Activated CD8-positive, alpha-beta memory T cell treated with anti-CD3 and anti-CD28 coated beads for 1 hour (primary cell): ENCODE measurements around the gene HELZ.
"Not testable (repeated sequence)": the region's sequence is repeated elsewhere in the genome, so short reads cannot be mapped to it uniquely, and the experiment has no call there.

Source experiments
- DNase-seq, 2 donors: peaks; one replicate each; pipeline ENCODE4 v3.0.0-alpha.2; 2020; ENCODE audit warnings: low read depth in 1 of 2; ENCODE audit errors: extremely low read depth in 1 of 2

Gene HELZ

DNA sequence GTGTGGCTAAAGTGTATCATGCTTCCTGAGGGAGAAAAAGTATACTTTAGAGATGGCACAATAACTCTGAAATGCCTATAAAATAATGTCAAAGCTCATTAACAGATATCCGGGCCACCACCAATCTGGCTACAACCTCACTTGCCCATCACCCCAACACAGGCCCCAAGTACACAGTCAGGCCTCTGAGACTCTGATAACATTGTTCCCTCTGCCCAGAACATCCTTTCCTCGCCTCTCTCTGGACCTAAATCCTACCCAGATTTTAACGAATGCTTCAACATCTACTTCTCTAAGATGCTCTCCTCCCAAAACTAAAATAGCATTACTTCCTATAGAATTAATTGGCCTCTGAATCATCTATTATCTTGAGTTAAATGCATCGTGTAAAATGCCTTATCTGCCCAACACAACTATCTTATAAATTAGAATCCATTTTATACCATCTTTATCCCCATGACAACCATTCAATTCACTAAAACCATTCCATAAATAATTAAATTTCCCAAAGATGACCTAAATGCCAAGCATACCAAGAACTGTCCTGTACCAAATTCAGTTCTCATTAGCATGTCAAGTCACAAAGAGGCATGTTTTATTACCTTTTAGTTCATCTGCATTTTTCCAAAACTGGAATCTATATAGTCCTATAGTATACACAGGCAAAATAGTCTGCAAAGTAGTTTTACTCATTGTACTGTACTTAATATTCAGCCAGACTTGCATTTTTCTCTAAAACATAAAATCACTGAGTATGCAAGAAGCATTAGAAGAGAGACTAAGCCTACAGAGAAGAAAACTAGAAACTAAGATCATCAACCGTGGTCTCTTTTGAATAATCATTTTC lies 15.7 kb downstream of the HELZ start:
- DNase-seq, result no peak

DNA sequence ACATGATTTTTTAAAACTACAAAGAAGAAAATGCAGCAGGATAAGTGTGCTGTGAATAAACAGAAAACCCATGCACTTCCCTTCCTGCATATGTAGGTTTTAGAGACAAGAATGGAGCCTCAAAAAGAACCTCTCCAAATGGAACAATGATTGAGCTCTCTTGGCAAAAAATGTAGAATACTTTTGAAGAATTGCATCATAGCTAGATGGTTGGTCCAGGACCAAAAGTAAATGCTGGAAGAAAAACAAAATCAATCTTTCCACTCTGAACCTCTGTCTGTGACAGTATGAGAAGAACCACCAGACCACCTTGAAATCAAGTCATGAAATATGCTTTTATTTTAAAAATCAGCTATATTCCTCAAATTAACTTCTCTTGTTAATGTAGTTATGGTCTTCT lies 17.5 kb downstream of the HELZ start:
- DNase-seq, result no peak

DNA sequence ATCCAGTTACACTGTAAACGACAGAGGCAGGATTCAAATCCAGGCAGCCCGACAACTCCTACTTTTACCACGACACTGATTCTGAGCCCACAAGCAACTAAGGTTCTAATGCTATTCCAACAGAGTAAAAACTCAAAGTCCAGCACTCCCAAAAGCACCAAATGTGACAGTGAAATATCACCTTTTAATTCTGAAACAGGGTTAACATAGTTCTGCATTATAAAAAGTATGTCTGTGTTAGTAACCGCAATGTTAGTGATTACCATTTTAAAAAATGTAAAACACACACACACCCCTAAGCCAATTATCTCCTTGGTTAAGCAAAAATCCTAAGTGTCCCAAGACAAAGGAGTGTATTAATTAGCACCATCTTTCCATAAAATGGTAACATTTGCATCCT lies 19.7 kb downstream of the HELZ start:
- DNase-seq, result no peak

DNA sequence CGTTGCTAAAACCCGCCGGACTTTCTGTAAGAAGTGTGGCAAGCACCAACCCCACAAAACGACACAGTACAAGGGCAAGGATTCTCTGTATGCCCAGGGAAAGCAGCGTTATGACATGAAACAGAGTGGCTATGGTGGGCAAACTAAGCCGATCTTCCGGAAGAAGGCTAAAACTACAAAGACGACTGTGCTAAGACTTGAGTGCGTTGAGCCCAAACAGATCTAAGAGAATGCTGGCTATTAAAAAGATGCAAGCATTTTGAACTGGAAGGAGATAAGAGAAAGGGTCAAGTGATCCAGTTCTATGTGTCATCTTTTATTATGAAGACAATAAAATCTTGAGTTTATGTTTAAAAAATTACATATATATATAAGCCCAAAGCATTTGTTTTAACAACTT lies 20.3 kb downstream of the HELZ start:
- no peak for DNase-seq

DNA sequence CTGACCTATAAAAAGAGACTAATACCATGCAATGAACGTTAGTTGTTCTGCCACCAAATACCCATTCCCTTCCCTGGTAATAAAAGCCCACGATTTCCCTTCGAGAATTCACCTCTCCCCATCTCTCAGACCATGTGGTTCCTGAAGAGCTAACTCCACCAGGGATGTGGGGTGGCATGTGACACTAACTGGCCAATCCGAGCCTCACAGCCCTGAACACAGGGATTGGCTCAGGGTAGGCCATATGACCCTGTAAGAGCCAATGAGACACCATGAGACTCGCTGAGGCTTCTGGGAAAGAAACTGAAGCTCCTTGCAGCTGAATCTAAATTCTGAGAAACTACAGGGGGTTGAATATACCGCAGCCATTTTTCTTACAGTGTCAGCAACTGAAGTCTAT lies 21.1 kb downstream of the HELZ start:
- no peak for DNase-seq

DNA sequence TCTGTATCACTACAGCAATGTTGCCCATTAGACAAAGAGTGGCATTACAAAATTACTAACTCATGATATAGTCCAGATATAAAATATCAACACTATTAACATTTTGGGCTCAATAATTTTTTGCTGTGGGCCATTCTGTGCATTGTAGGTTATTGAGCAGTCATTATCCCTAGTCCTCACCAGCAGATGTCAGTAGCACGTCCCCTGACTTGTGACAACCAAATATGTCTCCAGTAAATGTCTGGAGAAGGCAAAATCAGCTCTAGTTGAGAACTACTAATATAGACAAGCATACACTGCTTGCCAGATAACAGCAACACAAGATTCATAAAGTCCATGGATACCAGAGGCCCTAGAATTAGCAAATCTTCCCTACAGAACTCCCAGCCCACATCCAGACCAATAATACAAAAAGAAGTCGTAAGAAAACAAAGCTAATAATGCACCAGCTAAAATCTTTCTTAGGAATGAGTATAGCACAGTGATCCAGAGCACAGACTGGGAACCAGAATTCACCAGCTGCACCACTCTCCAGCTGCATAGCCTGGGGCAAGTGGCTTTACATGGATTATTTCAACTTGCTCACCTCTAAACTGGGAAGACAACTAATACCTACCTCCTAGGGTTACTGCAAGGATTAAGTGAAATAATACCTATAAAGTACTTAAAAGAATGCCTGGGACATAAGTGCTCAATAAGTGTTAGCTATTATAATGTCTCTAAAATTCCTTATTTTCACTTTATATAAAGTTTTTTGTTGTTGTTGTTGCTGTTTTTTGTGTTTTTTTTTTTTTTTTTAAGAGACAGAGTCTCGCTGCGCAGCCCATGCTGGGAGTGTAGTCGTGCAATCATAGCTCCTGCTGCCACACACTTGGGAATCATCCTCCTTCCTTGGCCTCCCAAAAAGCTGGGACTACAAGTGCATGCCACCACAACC lies 23.7 kb downstream of the HELZ start:
- no peak for DNase-seq

DNA sequence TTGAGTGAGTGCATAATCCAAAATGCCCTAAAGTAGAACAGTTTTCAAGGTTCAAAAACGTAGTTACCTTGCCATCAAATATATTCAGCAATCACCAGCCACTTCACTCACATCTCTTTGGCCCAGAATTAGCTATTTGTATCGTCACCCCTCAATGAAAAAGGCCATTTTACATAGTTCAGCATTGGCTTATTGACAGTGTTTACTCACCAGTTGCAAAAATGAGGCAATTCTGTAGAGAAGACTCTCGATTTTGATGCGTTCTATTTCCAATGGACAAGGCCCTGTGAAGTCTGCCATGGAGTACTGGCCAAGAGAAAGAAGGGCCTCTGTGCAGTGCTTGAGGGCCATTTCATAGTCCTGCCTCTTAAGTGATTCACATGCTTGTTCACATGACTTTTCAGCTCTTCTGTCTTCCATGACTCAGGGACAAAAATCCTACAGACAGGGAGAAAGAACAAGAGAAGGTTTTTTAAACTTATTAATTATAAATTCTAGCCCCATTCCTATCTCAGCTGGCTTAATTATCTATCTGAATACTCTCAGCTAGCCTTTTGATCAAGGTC lies 26.5 kb downstream of the HELZ start:
- no peak for DNase-seq

DNA sequence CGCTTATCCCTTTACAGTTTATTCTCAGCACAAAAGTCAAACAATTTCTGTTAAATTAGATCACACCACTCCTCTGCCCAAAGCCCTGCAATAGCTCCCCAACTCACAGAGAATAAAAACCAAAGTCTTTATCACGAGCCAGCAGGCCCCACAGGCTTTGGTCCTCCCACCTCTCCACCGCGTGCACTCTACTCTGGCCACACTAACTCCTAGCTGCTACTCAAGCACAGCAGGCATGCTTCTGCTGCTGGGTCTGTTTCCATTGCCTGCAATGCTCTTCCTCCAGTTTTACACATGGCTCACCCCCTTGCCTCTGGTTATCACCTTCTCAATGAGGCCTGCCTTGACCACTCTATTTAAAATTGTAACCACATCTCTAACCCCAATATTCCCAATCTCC lies 27.6 kb downstream of the HELZ start:
- DNase-seq, result no peak

DNA sequence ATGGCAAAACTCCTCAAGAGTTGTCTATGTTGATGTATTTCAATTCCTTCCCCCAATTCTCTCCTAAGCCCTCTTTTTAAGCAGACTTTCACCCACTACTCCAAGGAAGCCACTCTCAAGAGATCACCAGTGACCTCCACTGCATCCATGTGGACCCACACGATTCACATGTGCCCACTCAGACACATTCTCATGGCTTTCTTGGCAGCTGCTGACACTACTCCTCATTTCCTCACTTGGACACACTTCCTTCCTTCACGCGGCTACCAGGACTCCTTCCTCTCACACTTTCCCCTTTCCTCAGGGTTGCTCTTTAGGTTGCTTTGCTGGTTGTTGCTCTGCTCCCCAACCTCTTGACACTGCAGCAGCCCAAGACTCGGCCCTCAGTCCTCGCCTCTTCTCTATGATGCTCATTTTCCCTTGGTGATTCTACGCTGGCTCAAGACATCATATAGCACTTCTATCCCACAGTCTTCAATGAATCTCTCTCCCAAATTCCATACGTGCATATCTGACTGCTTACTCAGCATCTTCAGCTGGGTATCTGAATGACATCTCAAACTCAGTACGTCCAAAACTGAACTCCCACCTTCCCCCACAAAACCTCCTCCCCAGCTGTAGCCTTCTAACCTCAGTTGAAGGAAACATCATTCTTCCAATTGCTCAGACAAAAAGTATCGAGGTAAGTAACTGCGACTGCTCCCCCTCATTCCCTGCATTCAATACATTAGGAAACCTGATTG lies 28.2 kb downstream of the HELZ start:
- no peak for DNase-seq

DNA sequence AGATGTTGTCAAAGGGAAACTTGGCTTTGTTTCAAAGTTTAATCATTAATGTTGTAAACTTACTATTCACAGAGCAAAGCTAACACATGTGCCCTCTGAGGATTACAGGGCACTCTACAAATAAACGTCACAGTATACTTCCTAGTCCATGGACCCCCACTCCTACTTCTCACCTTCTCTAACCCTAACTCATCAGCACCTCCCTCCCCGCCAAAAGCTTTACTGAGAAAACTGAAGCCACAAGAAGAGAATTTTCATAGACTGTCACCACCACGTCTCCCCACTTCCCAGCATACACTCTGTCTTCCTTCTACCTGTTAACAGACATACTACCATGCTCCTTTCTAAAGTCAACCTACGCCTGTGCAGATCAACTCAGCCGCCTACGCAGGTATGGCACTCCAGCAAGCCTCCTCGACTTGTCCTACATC lies 29.0 kb downstream of the HELZ start:
- no peak for DNase-seq

DNA sequence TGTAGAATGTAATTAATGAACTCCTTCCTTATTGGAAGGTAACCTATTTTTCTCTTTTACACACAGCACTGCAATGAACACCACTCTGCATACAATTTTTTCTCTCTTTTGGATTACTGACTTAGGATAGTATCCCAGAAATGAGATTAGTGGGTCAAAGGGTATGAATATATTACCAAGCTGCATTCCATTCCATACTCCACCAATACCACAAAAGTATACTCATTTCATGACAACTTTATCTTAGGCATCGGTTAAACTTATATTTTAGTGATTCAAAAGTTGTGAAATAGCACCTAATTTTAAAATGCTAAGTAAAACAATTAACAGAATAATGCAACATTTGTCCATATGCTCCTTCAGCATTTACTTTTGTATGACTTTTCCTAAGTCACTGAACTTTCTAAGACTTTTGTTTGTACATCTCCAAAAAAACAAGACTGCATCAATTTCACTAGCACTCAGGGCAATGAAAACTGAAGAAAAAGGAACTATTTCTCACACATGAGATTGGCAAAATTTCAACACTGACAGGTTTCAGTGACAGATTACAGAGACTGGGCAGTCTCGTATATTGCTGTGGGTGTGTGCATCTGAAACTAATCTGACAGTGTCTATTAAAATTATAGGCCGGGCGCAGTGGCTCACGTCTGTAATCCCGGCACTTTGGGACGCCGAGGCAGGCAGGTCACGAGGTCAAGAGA lies 32.1 kb downstream of the HELZ start:
- DNase-seq, result no peak

DNA sequence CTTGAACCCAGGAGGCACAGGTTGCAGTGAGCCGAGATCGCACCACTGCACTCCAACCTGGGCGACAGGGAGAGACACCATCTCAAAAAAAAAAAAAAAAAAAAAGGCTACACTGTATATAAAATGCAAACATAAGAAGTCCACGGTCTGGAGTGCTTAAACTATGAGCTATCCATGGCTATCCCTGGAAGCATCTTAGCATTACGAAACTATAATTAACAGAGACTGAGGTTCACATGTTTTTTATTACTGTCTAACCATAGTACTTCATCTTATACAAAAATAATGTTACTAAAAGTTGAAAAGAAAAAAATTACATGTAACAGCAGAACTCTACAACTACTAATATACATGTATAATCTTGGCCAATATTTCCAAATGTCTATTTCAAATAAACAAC lies 32.8 kb downstream of the HELZ start:
- DNase-seq, result no peak

DNA sequence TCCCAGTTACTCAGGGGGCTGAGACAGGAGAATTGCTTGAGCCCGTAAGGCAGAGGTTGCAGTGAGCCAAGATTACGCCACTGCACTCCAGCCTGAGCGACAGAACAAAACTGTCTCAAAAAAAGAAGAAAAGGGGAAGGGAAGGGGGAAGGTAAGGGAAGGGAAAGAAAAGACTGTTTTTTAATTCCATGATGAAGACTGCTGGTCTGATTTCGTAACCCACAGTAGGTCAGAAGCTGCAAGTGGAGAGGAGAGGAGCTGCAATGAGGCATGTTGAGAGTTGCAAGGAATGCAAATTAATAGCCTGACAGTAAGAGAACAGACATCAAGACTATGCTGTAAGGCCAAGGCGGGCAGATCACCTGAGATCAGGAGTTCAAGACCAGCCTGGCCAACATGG lies 33.3 kb downstream of the HELZ start:
- DNase-seq, result no peak

DNA sequence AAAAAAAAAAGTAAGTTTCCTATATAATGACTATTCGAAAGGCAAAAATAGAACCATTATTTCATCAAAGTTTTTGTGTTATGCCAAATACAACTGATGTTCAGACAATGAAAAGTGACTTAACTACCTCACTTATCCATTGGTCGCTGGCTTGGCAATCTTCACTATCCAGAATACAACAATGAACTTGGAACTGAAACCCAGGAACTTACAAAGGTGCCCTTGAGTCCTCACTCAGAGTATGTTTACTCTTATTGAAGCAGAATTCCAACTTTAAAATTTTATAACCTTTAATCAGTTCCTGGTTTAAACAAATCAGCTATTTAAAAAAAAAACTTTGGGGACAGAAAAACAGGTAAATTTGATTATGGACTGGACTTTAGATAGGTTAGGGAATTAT lies 34.1 kb downstream of the HELZ start:
- no peak for DNase-seq

DNA sequence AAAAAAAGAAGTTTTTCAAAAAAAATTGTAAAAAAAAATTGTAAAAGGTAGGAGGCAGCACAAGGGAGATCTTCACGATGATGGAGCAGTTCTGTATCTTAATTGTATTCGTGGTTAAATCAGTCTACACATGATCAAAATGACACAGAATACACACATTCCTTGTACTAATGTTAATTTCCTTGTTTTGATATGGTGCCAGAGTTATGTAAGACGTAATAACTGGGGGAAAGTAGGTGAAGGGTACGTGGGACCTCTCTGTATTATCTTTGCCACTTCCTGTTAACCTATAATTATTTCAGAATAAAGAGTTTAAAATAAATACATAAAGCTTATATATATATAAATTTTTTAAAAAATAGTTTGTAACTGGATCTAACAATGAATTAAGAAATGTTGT lies 36.8 kb downstream of the HELZ start:
- no peak for DNase-seq

DNA sequence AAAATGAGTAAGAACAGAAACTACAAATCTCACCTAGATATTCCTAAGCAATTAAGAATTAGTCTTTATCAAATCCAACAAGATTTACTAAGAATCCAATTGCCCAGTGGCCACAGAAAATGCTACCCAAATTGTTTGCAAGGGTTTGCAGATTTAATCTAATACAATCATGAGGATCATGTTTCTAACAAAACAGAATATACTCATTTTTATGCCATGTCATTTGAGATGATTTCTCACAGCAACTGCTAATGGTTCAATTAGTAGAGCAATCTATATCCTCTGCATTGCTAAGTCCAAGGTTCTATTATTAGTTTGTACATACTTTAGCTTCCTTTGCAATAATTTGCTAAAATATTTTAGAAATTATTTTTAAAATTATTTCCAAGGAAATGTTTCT lies 41.2 kb downstream of the HELZ start:
- DNase-seq, result no peak

DNA sequence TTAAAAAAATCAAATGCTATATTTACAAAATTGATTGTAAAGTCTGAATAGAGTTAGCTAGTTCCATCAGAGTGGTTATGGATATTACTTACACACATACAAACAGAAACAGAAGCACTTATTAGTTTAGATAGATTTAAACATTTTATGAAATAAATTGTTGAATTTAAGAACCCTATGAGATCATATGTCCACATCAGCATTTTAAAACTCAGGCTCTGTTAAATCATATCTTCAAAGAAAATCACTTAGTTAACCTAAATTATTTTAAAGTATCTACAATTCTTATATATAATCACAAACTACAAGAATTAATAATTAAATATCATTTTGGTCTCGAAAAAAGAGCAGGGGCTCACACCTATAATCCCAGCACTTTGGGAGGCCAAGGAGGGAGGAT lies 42.5 kb downstream of the HELZ start:
- DNase-seq, result no peak

DNA sequence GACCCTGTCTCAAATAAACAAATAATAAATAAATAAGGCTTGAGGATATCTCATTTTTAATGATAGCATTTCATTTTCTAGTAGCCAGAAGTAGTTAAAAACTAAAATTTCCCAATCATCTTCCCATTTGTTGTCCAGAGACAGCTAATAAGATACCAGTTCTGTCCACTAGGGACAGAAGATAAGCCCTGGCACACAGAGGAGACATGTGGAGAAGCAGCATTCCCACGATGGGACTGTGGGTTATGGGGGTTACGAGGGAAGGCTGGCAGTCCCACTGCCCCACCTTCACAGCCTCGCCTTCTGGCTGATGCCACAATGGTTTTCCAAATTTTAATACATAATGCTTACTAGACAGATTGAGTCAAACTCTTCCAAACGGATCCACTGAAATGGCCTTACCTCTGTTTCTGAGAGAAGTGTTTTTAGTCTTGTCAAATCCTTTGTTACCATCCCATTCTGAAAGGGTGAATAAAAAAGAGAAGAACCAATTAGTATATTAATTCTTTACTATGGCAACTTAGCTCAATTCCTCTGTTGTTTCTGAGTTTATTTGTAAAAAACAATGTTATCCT lies 44.2 kb downstream of the HELZ start:
- DNase-seq, result no peak

DNA sequence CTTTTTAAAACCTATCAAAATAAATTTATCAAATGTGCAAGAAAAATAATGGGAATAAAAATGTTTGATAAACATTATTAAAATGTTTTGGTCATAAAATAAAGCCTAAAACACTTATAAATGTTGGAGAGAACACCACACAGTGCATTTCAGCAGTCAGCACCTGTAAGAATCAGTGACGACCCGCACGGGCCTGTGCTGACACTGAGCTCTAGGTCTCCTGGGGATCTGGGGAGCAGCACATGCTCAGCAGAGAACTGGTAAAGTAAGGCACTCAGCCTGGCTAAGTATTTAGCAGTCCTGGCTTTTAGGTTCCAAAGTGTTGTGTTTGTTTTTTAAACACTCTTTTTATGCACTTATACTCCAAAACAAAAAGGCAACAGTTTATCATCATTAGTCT lies 46.9 kb downstream of the HELZ start:
- no peak for DNase-seq

DNA sequence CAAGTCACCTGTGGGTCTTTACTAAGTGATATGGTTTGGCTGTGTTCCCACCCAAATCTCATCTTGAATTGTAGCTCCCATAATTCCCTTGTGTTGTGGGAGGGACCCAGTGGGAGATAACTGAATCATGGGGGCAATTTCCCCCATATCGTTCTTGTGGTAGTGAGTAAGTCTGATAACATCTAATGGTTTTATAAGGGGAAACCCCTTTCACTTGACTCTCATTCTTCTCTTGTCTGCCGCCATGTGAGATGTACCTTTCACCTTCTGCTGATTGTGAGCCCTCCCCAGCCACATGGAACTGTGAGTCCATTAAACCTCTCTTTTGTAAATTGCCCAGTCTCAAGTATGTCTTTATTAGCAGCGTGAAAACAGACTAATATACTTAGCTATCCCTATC lies 48.0 kb downstream of the HELZ start:
- not testable (repeated sequence) for DNase-seq
